ENCODE results near the gene RSU1. TPM values are rescaled to one million over a fixed set of nuclear protein-coding genes. Genes with fewer than 3 reads are reported as not detected.
A peak's percentile ranks its signal among the peaks of the same experiment; 100 is the strongest.

RSU1 gene
- total and polyA plus RNA-seq, 10 of the 15 experiments (the other 5 are each of a cell fraction or from before 2014, with no cell fraction given): 49.2 to 139 (median 81.3) TPM

DNA sequence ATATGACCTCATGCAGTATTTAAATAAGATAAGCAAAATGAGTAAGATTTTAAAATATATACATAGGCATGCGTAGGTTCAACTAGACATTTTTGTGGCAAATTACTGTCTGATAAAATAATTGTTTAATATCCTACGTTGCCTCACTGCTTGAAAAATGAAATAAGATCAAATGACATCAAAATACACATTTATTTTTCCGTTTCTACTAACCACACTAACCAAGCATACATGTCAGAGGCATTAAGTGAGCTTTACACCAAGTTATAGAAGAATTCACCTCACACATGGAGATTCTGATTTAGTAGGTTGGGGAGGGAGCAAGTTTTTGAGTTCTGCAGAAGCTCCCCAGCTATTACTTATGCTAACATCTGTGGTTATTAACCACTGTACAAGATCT, 66.8 kb downstream of the RSU1 start:
- Histone ChIP-seq H3K9ac (ENCODE audit: control insufficient read depth, insufficient read depth, low read length) (no peak overlapping the region), H2AFZ (ENCODE audit: control insufficient read depth, low read depth, low read length) (no peak overlapping the region), H4K20me1 (ENCODE audit: control insufficient read depth, insufficient read depth) (no peaks in the 10 kb centered on the region), H3K27ac (ENCODE audit: control insufficient read depth, insufficient read depth) (no peak overlapping the region), H3K9me3 (replicated peaks; ENCODE audit: control insufficient read depth, insufficient read depth, low read length) (no peaks in the 10 kb centered on the region), H3K79me2 (ENCODE audit: control insufficient read depth, insufficient read depth, low read length) (no peaks in the 10 kb centered on the region), H3K4me2 (ENCODE audit: control insufficient read depth, insufficient read depth) (no peak overlapping the region), H3K36me3 (ENCODE audit: control insufficient read depth in 2 of 2, insufficient read depth in 2 of 2, low read length in 1 of 2) (peaks cover 2 to 8% of the 10 kb centered on the region in 2 experiments; a peak in 2 of 4 replicates), H3K4me1 (ENCODE audit: control insufficient read depth, insufficient read depth, low read length) (no peaks in the 10 kb centered on the region), H3K4me3 (no peak overlapping the region), H3K27me3 (replicated peaks in 1 of 2; ENCODE audit: control insufficient read depth in 2 of 2, insufficient read depth in 2 of 2, low read length in 1 of 2) (no peaks in the 10 kb centered on the region)
- ATAC-seq: no peak
- SMC1A ChIA-PET (ENCODE audit: uncharacterized antibody, unreplicated experiment): interaction anchor here (1.5 kb wide), 1 partner anchor 17 kb away, joined by 4 read pairs; no protein-coding TSS in a partner anchor
- intact Hi-C loops (cut with micrococcal nuclease; ENCODE audit: unreplicated experiment) (no loop called here), in situ Hi-C loops (cut with MboI) (no loop called here)
- POLR2A ChIA-PET: no interaction called here
- TF ChIP-seq POLR2A (IDR thresholded peaks at IDR 0.05; ENCODE audit: low read depth, low read length) (no peak), HSF1 (IDR thresholded peaks at IDR 0.05; ENCODE audit: low read depth, low read length) (no peak), KLF5 (IDR thresholded peaks at IDR 0.05; ENCODE audit: partially characterized antibody) (no peak), BCL11A (IDR thresholded peaks at IDR 0.05; ENCODE audit: low read depth, low read length) (no peak)
- DNase-seq (ENCODE audit: low read depth, low spot score): no peak
- RAD21 ChIA-PET (ENCODE audit: unreplicated experiment): no interaction called here
- CTCF ChIA-PET: no interaction called here
- FAIRE-seq: peak; percentile 31
- 94% methylated on average over 3 of the region's 3 CpGs for WGBS (ENCODE audit: insufficient coverage, insufficient replicate concordance, low lambda C conversion rate, missing lambda C conversion rate)
- no TSS peak for BruUV-seq (replicated peaks)

DNA sequence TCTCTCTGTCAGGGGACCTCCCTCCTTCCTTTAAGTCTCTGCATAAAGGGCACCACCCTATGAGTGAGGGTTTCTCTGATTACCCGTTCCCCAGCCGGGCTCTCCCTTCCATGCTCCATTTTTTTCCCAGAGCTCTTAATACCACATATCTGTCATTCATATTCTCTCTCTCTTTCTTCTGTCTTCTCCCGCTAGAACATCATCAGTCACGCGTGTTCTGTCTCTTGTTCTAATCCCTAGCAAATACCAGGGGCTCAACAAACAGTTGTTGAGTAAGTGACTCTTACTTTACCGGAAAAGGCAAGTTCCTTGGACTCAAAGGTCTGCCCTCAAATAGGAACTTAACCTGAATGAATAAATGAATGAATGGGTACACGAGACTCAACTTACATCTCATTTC, 68.5 kb downstream of the RSU1 start:
- no peak for FAIRE-seq
- SMC1A ChIA-PET (ENCODE audit: uncharacterized antibody, unreplicated experiment): no interaction called here
- no TSS peak for BruUV-seq (replicated peaks)
- no peak for TF ChIP-seq DPF2 (IDR thresholded peaks at IDR 0.05)
- no peak for TF ChIP-seq IRF3 (IDR thresholded peaks at IDR 0.05)
- no peak for TF ChIP-seq MXI1 (IDR thresholded peaks at IDR 0.05; ENCODE audit: low read depth, low read length)
- no peak for TF ChIP-seq BACH1 (IDR thresholded peaks at IDR 0.05; ENCODE audit: borderline replicate concordance)
- TF ChIP-seq, protein P1, sequence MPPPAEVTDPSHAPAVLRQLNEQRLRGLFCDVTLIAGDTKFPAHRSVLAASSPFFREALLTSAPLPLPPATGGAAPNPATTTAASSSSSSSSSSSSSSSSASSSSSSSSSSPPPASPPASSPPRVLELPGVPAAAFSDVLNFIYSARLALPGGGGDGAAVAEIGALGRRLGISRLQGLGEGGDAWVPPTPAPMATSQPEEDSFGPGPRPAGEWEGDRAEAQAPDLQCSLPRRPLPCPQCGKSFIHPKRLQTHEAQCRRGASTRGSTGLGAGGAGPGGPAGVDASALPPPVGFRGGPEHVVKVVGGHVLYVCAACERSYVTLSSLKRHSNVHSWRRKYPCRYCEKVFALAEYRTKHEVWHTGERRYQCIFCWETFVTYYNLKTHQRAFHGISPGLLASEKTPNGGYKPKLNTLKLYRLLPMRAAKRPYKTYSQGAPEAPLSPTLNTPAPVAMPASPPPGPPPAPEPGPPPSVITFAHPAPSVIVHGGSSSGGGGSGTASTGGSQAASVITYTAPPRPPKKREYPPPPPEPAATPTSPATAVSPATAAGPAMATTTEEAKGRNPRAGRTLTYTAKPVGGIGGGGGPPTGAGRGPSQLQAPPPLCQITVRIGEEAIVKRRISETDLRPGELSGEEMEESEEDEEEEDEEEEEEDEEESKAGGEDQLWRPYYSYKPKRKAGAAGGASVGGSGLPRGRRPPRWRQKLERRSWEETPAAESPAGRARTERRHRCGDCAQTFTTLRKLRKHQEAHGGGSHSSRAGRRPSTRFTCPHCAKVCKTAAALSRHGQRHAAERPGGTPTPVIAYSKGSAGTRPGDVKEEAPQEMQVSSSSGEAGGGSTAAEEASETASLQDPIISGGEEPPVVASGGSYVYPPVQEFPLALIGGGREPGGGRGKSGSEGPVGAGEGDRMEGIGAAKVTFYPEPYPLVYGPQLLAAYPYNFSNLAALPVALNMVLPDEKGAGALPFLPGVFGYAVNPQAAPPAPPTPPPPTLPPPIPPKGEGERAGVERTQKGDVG (CRISPR knock-in tag; IDR thresholded peaks at IDR 0.05): no peak
- TF ChIP-seq SRF (IDR thresholded peaks at IDR 0.05; ENCODE audit: low read depth in 2 of 2, low read length in 2 of 2): no peak
- TF ChIP-seq SMC3 (IDR thresholded peaks at IDR 0.05; ENCODE audit: borderline replicate concordance, low read length): no peak
- TF ChIP-seq MEF2B (IDR thresholded peaks at IDR 0.05; ENCODE audit: partially characterized antibody, poor library complexity, severe bottlenecking): no peak
- TF ChIP-seq ZNF24 (IDR thresholded peaks at IDR 0.05): no peak
- TF ChIP-seq IKZF1 (conservative IDR thresholded peaks at IDR 0.05): no peak

More for the DNA sequence above, 68.5 kb downstream of the RSU1 start:
- no peaks in the 10 kb centered on the region for H3K4me1 ChIP-seq (ENCODE audit: control insufficient read depth, insufficient read depth, low read length)
- peaks cover 2 to 8% of the 10 kb centered on the region in 2 experiments; a peak in 2 of 4 replicates for H3K36me3 ChIP-seq (ENCODE audit: control insufficient read depth in 2 of 2, insufficient read depth in 2 of 2, low read length in 1 of 2)
- ChIA-PET POLR2A (no interaction called here), RAD21 (ENCODE audit: unreplicated experiment) (no interaction called here), CTCF (interaction anchor here (1.6 kb wide), 1 partner anchor 16 kb away, joined by 4 read pairs; no protein-coding TSS in a partner anchor)
- H3K9me3 ChIP-seq (replicated peaks; ENCODE audit: control insufficient read depth, insufficient read depth, low read length): no peaks in the 10 kb centered on the region
- intact Hi-C loops (cut with micrococcal nuclease; ENCODE audit: unreplicated experiment) (no loop called here), in situ Hi-C loops (cut with MboI) (no loop called here)
- H3K4me3 ChIP-seq: no peak overlapping the region
- H3K79me2 ChIP-seq (ENCODE audit: control insufficient read depth, insufficient read depth, low read length): no peaks in the 10 kb centered on the region
- H3K27me3 ChIP-seq (replicated peaks in 1 of 2; ENCODE audit: control insufficient read depth in 2 of 2, insufficient read depth in 2 of 2, low read length in 1 of 2): no peaks in the 10 kb centered on the region
- no peak overlapping the region for H2AFZ ChIP-seq (ENCODE audit: control insufficient read depth, low read depth, low read length)
- no peak overlapping the region for H3K27ac ChIP-seq (ENCODE audit: control insufficient read depth, insufficient read depth)
- no peak for DNase-seq (ENCODE audit: low read depth, low spot score)
- WGBS (ENCODE audit: insufficient coverage, insufficient replicate concordance, low lambda C conversion rate, missing lambda C conversion rate): 93% methylated on average over 7 of the region's 7 CpGs
- H3K9ac ChIP-seq (ENCODE audit: control insufficient read depth, insufficient read depth, low read length): no peak overlapping the region
- H3K4me2 ChIP-seq (ENCODE audit: control insufficient read depth, insufficient read depth): no peak overlapping the region
- no peak for ATAC-seq
- H4K20me1 ChIP-seq (ENCODE audit: control insufficient read depth, insufficient read depth): no peaks in the 10 kb centered on the region
